ENCODE measurements around the gene HS3ST4. TPM values are rescaled to one million over a fixed set of nuclear protein-coding genes. Genes with fewer than 3 reads are reported as not detected.

The HS3ST4 gene
- total RNA-seq, 1 experiment from 2014 or later, result not detected

- Mint-ChIP-seq H3K27me3 (ENCODE audit: insufficient read depth, unreplicated experiment) (no peaks in the 10 kb centered on the region), H3K9me3 (ENCODE audit: unreplicated experiment) (peaks cover 36% of the 10 kb centered on the region), H3K4me1 (ENCODE audit: insufficient read depth, unreplicated experiment) (no peaks in the 10 kb centered on the region), H3K36me3 (ENCODE audit: insufficient read depth, unreplicated experiment) (peaks cover 6% of the 10 kb centered on the region), H3K27ac (ENCODE audit: low read depth, unreplicated experiment) (no peak overlapping the region), H3K4me3 (ENCODE audit: unreplicated experiment) (no peak overlapping the region)
- ChIA-PET CTCF (interaction anchor here (0.7 kb wide), 1 partner anchor 8 kb away, joined by 4 read pairs; no protein-coding TSS in a partner anchor), POLR2A (no interaction called here)
- no peak for DNase-seq (ENCODE audit: unreplicated experiment)
- BruUV-seq (replicated peaks), result no TSS peak
- intact Hi-C loops (cut with micrococcal nuclease), result no loop called here
- no peak for TF ChIP-seq CTCF (IDR thresholded peaks at IDR 0.05; ENCODE audit: unreplicated experiment)
Observed at GRCh38 chr16:25748092-25748654, 56.4 kb downstream of the HS3ST4 start.

GRCh38 chr16:25750488-25751216 lies 58.9 kb downstream of the HS3ST4 start:
- H3K27me3 Mint-ChIP-seq (ENCODE audit: insufficient read depth, unreplicated experiment), result no peaks in the 10 kb centered on the region
- DNase-seq (ENCODE audit: unreplicated experiment), result no peak
- CTCF ChIA-PET, result no interaction called here

GRCh38 chr16:25751230-25751835 lies 59.6 kb downstream of the HS3ST4 start:
- H3K27me3 Mint-ChIP-seq (ENCODE audit: insufficient read depth, unreplicated experiment), result no peaks in the 10 kb centered on the region
- intact Hi-C loops (cut with micrococcal nuclease), result no loop called here
- no peak overlapping the region for H3K4me3 Mint-ChIP-seq (ENCODE audit: unreplicated experiment)
- TF ChIP-seq CTCF (IDR thresholded peaks at IDR 0.05; ENCODE audit: unreplicated experiment), result no peak
- POLR2A ChIA-PET, result no interaction called here
- DNase-seq (ENCODE audit: unreplicated experiment), result no peak
- no peak overlapping the region for H3K27ac Mint-ChIP-seq (ENCODE audit: low read depth, unreplicated experiment)
- BruUV-seq (replicated peaks), result no TSS peak
- no peaks in the 10 kb centered on the region for H3K36me3 Mint-ChIP-seq (ENCODE audit: insufficient read depth, unreplicated experiment)
- CTCF ChIA-PET, result no interaction called here
- H3K9me3 Mint-ChIP-seq (ENCODE audit: unreplicated experiment), result peaks cover 39% of the 10 kb centered on the region
- no peaks in the 10 kb centered on the region for H3K4me1 Mint-ChIP-seq (ENCODE audit: insufficient read depth, unreplicated experiment)

More at GRCh38 chr16:25750488-25751216, 58.9 kb downstream of the HS3ST4 start:
- Mint-ChIP-seq H3K27ac (ENCODE audit: low read depth, unreplicated experiment) (no peak overlapping the region), H3K4me1 (ENCODE audit: insufficient read depth, unreplicated experiment) (no peaks in the 10 kb centered on the region), H3K36me3 (ENCODE audit: insufficient read depth, unreplicated experiment) (no peaks in the 10 kb centered on the region), H3K4me3 (ENCODE audit: unreplicated experiment) (no peak overlapping the region), H3K9me3 (ENCODE audit: unreplicated experiment) (peaks cover 40% of the 10 kb centered on the region)
- intact Hi-C loops (cut with micrococcal nuclease), result no loop called here
- POLR2A ChIA-PET, result no interaction called here
- BruUV-seq (replicated peaks), result no TSS peak
- TF ChIP-seq CTCF (IDR thresholded peaks at IDR 0.05; ENCODE audit: unreplicated experiment), result no peak

- intact Hi-C loops (cut with micrococcal nuclease), result no loop called here
Observed at GRCh38 chr16:25764466-25764865, 72.7 kb downstream of the HS3ST4 start.

More at GRCh38 chr16:25764466-25764865, 72.7 kb downstream of the HS3ST4 start:
- no TSS peak for BruUV-seq (replicated peaks)
- ChIA-PET CTCF (interaction anchor here (0.6 kb wide), 2 partner anchors 17 to 89 kb away, joined by 3 to 4 read pairs; no protein-coding TSS in a partner anchor), POLR2A (no interaction called here)
- H3K36me3 Mint-ChIP-seq (ENCODE audit: insufficient read depth, unreplicated experiment), result no peaks in the 10 kb centered on the region
- DNase-seq (ENCODE audit: unreplicated experiment), result no peak
- H3K27me3 Mint-ChIP-seq (ENCODE audit: insufficient read depth, unreplicated experiment), result no peaks in the 10 kb centered on the region
- H3K4me1 Mint-ChIP-seq (ENCODE audit: insufficient read depth, unreplicated experiment), result no peaks in the 10 kb centered on the region
- no peak overlapping the region for H3K27ac Mint-ChIP-seq (ENCODE audit: low read depth, unreplicated experiment)
- TF ChIP-seq CTCF (IDR thresholded peaks at IDR 0.05; ENCODE audit: unreplicated experiment), result no peak
- H3K4me3 Mint-ChIP-seq (ENCODE audit: unreplicated experiment), result no peak overlapping the region
- H3K9me3 Mint-ChIP-seq (ENCODE audit: unreplicated experiment), result peaks cover 34% of the 10 kb centered on the region
